Measurements from ENCODE around the gene RGS7.
"Not testable (repeated sequence)": the region's sequence is repeated elsewhere in the genome, so short reads cannot be mapped to it uniquely, and the experiment has no call there.

The RGS7 gene

DNA sequence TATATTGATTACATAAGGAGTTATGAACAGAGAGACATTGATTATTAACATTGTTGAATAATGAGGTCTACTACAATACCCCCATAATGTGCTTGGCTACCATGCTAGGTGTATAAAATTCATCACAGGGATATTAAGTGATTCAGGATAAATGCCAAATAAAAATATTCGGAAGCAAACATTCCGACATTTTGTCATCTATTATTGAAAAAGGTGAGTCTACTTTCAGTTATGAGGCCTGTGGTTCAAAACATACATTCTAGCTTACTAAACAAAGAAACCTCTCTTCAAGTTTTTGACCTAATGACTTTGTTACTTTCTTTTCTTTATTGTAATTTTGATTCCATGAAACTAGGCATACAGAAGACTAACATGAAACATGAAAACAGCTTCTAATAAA lies 554.7 kb downstream of the RGS7 start:
- DNase-seq (ENCODE audit: extremely low read depth in 1 of 2, low read depth in 1 of 2): no peak

DNA sequence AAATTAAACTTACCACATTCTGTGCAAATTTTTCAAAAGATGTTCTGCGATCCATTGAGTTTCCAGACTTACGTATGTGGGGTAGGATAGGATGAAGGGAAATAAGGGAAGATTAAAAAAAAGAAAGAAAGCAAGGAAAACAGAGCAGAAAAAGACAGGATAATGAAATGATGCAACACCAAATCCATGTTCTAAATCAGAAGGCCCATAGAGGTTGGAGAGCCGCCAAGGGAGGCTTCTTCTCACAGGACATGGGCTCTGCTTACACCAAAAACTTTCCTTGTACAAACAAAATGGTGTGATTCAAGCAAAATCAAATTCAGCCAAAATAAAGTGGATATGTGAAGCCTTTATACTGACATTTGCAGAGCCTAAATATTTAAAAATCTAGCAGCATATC lies 555.6 kb downstream of the RGS7 start:
- no peak for DNase-seq (ENCODE audit: extremely low read depth in 1 of 2, low read depth in 1 of 2)

DNA sequence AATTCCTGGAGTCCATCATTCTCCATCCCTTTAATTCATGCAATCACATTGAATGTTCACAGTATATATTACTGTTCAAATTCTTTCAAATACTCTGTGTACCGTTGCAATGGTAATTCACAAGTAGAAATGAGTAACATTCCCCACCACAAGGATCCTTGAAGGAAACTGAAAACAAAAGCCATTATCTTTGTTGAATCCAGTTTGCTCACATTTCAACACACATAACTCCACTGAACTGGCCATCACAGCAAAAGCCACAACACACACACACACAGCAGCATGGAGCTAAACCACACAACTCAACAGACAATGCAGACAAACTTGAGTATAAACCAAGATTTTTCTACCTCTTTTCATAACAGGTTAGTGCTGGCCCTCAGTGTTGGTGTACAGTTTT lies 556.7 kb downstream of the RGS7 start:
- no peak for DNase-seq (ENCODE audit: extremely low read depth in 1 of 2, low read depth in 1 of 2)

DNA sequence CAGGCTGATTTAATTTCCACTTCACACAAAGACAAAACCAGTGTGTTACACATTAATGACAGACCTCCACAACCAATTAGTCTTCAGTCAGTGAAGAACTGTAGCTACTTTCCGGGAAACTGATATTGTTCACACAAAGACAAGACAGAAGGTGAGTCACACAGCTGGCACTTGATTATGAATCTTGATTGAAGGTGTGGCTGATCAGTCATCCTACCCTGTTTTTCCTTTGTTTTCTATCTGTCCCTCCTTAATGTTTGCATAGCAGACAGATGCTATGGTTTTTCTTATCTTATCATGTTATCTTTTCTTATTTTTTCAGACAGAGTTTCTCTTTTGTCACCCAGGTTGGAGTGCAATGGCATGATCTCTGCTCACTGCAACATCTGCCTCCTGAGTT lies 560.0 kb downstream of the RGS7 start:
- DNase-seq (ENCODE audit: extremely low read depth in 1 of 2, low read depth in 1 of 2): peak in 1 of 2 donors; percentile 3

DNA sequence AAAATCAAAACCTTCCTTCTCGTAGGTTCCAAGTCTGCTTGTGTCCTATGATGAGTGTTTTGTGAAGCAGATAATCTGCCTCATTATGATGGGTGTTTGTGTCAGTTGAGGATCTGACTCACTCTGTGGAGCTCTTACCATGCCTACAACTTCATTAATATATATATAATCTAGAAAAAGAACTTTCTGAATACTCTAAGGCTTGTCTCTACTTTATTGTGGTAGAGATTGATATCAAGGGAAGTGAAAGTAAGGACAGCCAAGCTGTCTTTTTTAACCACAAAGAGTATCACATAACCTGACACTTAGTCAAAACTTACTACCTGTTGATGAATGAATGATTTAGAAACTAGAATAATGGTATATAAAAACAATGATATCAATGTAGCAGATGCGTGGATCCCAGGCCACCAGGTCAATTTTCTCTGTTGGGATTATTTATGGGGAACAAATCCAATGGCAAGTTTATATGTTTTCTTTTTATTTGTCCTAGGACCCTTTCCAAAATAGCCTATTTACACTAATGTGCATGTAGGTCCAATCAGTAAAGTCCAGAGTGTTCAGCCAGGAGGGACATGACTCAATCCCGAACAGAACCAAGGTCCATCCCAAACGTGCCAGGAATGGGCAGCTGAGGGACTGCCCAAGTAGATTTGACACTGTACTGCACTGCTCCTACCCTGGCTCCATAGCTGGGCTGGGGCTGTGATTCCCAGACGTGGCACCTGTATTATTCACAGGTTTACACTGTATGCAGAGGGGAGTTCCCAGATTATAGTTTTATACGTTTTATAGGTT lies 562.8 kb downstream of the RGS7 start:
- DNase-seq (ENCODE audit: extremely low read depth in 1 of 2, low read depth in 1 of 2): no peak

DNA sequence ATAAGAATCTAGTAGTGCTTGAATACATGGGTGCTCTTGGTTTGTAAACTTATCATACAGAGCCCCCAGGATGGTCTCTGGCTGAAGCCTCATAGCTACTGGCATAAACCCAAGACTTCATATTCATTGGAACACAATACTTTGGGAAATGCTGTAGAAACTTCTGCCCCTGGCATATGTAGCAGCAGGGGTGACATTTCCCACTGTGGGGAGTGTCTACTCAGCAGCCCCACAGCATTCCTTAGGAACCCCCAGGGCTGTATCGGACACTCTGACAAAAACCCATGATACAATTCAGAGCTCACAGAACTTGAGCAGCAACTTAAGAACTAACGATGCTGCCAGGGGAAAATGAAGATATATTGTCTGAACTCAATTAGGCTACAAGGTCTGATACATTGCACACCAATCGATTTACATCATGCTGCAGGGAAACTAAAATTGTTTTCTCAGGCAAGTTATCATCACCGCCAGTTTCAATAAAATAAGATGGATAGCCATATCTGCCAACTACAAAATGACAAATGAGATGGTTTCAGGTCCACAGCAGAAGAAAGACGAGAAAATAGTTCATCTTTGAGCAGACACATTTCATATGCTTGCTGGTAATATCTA lies 564.0 kb downstream of the RGS7 start:
- DNase-seq (ENCODE audit: extremely low read depth in 1 of 2, low read depth in 1 of 2): no peak

DNA sequence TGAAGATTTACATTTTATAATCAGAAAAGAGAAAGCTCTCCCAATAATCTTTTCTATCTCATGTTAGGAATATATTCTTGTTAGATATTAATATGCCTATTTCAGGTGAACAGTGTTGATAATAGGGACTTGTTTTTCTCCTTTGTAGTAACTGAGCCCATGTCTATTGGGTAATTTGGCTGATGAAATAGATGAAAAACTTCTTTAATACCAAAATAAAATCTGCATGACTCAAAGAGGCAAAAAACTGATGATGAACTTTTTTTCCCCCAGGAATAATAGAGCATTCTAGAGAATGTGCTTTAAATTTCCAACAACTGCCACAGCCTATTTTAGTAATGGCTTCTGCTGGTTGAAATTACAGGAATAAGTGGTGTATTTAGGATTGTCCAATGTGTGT lies 566.1 kb downstream of the RGS7 start:
- DNase-seq (ENCODE audit: extremely low read depth in 1 of 2, low read depth in 1 of 2): no peak

DNA sequence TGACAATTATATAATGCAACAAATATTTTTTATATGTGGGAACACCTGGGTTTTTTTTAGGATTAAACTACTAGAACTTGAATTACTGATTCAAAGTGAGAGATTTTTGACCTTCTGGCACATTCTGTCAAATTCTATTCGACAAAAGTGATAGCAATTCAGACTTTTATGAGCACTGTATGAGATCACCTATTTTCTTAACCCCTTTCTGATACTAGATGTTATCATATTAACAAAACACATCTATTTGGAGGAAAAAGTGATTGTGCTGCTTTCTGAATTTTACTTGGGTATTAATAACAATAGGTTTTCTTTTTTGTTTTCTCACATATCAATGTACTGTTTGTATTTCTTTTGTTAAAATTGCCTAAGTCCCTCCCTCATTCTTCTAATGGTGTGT lies 570.1 kb downstream of the RGS7 start:
- no peak for DNase-seq (ENCODE audit: extremely low read depth in 1 of 2, low read depth in 1 of 2)

DNA sequence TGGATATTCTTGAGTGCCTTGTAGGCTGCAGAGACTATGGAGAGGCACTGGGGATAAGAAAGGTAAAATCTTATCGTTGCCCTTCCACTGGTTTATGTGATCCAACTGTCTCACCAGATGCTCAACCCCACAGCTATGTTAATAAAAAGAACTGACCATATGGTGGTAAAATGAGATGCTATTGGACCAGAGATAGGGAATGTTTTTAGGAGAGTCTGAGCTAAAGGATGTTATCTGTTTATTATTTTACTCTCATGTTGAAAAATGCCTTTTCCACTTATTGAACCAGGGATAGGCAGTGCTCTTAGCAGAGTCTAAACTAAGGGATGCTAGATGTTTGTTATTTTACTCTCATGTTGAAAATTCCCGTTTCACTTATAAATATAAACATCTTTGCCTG lies 572.2 kb downstream of the RGS7 start:
- DNase-seq (ENCODE audit: extremely low read depth in 1 of 2, low read depth in 1 of 2): no peak

DNA sequence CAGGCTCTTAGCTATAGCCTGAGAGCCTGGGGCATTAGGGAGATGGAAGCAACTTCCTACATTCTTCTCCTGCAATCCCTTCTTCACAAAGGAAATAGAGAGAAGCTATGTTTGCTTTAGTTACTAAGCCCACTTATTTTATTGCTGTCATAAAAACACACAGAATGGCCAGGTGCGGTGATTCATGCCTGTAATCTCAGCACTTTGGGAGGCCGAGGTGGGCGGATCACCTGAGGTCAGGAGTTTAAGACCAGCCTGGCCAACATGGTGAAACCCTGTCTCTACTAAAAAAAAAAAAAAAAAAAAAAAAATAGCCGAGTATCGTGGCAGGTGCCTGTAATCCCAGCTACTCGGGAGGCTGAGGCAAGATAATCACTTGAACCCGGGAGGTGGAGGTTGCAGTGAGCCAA lies 573.3 kb downstream of the RGS7 start:
- not testable (repeated sequence) for DNase-seq (ENCODE audit: extremely low read depth in 1 of 2, low read depth in 1 of 2)

DNA sequence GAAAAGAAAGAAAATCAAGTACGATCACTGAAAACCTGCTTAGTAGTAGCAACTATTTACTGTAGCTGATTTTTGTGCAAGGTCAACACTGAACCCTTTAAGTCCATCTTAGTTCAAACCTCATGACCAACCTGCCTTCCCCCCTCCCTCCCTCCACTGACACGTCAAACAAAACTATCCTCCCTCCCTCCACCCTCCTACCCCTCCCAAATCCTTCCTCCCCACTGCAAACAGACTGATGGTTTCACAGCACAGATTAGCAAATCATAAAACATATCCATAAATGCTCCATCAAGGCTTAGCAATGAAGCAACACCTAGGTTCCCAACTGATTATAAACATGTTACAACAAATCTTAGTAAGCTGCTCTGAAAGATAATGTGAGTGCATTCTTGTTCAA lies 580.8 kb downstream of the RGS7 start:
- DNase-seq (ENCODE audit: extremely low read depth in 1 of 2, low read depth in 1 of 2): no peak

DNA sequence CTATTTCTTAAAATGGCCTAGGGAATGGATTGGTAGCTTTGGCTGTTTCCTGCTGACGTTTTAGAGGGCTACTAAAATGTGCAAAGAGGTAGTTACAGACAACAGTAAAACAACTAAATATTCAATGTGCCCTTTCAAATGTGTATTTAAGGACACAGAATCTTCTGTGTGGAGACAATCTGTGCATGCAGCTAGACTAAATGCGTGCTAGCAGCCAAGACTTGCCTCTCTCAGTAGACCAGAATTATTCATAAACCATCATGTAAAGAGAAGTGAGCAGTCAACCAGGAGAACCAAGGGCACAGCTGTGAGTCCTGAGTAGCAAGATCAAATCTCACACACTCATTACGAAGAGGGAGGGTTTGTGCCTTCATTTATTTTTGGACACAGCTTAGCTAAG lies 584.9 kb downstream of the RGS7 start:
- no peak for DNase-seq (ENCODE audit: extremely low read depth in 1 of 2, low read depth in 1 of 2)

DNA sequence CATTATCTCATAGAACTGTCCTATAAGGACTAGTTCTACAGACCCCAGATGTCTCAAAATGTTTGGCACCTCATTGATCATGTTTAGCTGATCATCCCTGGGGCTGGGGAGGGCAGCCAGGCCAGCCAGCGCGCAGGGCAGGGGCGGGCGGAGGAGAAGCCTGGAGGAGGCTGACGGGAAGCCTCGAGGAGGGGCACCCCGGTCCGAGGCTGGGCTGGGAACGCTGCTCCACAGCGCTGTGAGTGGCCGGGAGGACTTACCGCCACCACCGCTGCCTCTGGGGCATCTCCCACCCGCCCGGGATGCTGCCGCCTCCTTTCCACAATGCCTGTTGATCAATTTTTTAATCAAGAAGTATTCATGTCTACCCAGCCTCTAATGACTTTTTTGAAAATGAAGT lies 585.6 kb downstream of the RGS7 start:
- DNase-seq (ENCODE audit: extremely low read depth in 1 of 2, low read depth in 1 of 2): no peak

DNA sequence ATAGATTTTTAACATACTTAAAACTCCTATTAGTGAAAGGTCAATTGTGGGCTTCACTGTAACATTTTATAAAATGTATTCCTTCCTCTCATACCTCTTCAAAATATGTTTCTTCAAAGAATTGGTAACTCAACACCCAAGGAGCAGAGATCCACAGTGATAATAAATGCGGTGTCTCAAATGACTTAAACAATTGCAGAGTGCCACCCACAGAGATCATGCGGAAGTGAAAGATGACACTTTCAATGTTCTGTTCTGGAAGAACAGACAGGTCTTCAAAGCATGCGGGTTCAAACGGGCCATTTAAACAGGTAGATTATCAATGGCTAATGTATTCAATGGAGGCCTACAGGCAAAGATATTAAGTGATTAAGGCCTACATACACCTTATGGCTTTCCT lies 588.0 kb downstream of the RGS7 start:
- DNase-seq (ENCODE audit: extremely low read depth in 1 of 2, low read depth in 1 of 2): no peak

DNA sequence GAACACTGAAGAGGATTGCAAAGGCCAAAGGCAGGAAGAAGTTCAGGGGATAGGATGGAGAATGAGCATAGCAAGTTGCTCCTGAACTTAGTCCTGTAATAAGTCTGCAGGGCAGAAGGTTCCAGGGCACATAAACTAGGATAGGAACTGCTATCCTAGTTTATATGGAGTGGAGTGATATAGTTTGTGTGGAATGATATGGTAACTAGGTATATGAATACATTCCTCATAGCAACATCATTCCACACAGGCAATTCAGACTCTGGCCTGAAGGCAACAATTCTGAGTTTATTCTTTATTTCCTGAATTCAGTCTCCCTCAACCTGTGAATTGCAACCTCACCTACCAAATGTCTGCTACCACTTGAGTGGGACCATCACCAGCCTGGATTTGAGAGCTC lies 590.2 kb downstream of the RGS7 start:
- no peak for DNase-seq (ENCODE audit: extremely low read depth in 1 of 2, low read depth in 1 of 2)

DNA sequence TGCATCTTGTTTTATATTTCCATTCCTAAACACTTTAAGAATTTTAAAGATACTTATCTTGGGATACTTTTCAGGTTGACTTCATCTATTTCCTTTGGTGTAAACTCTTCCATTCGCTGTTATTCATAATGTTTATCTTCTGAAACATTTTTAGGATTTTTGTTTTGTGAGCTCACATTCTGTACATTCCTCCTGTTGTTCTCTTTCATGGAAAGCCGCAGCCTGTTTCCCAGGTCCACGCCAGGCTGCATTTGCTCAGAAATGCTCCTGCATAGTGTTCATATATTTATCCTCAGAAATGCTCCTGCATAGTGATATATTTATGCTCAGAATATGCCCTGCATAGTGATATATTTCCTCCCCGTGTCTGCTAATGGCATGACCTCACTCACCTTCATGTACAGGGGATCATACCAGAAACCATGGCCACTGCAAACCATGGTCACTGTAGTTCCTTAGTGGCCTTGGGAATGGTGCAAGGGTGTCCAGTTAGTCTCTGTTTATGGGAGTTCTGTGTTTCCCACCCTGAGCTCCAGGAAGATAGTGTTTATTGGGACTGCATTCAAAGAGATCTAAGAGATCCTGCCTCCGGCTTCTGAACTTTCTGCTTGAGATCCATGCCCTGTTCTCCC lies 591.2 kb downstream of the RGS7 start:
- DNase-seq (ENCODE audit: extremely low read depth in 1 of 2, low read depth in 1 of 2): no peak

DNA sequence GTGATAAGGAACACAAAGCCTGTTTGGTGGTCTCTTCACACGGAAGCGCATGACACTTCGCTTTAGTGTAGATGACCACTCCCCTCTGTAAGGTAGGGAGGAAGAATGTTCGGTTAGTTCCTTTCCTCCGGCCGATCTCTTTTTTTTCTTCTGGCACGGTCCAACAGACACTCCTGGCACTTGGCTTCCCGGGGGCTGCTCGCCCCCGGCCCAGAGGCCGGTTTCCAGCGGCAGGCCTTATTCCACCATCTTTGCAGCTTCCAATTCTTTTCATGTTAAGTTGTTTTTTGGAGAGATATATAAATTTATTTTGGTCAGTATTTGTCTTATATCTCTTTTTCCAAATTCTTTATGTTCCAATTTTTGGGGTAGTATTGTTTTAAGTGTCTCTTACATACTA lies 593.2 kb downstream of the RGS7 start:
- no peak for DNase-seq (ENCODE audit: extremely low read depth in 1 of 2, low read depth in 1 of 2)

DNA sequence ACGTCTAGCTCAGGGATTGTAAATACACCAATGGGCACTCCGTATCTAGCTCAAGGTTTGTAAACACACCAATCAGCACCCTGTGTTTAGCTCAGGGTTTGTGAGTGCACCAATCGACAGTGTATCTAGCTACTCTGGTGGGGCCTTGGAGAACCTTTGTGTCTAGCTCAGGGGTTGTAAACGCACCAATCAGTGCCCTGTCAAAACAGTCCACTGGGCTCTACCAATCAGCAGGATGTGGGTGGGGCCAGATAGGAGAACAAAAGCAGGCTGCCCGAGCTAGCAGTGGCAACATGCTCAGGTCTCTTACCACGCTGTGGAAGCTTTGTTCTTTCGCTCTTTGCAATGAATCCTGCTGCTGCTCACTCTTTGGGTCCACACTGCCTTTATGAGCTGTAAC lies 593.9 kb downstream of the RGS7 start:
- not testable (repeated sequence) for DNase-seq (ENCODE audit: extremely low read depth in 1 of 2, low read depth in 1 of 2)

DNA sequence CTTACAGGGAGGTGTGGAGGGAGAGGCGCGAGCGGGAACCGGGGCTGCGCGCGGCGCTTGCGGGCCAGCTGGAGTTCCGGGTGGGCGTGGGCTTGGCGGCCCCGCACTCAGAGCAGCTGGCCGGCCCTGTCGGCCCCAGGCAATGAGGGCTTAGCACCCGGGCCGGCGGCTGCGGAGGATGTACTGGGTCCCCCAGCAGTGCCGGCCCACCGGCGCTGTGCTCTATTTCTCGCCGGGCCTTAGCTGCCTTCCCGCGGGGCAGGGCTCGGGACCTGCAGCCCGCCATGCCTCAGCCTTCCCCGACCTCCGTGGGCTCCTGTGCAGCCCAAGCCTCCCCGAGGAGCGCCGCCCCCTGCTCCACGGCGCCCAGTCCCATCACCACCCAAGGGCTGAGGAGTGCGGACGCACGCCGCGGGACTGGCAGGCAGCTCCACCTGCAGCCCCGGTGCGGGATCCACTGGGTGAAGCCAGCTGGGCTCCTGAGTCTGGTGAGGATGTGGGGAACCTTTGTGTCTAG lies 594.5 kb downstream of the RGS7 start:
- not testable (repeated sequence) for DNase-seq (ENCODE audit: extremely low read depth in 1 of 2, low read depth in 1 of 2)

DNA sequence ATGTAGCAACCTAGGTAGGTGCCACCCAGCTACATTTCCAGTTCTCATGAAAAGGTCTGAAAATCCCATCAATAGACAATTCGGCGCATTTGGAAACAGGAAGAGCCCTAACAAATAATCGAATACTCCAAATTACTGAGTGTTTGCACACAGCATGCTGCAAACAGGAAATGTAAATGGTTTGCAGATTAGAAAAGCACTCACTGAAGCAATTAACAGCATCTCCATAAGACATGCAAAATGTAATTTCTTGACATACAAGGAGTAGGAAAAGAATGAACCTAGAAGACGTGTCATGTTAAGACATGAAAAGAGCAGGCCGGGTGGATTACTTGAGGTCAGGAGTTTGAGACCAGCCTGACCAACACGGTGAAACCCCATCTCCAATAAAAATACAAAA lies 598.2 kb downstream of the RGS7 start:
- DNase-seq (ENCODE audit: extremely low read depth in 1 of 2, low read depth in 1 of 2): not testable (repeated sequence)

DNA sequence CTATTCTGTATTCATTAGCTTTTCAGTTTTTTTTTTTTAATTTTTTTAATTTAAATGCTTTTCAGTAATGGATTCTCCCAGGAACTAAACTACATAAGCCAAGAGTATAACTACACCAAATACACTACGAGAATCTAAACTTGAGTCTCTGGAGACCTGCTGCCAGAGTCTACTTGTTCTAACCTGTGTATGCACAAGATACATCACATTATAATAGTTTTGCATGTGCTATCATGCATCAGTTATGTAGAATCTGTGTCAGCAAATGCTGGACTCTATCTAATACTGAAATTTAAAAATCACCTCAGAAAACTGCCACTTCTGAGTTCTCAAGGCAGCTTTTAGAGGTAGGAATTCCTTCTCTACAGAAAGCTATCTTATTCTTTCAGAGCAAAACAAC lies 598.7 kb downstream of the RGS7 start:
- DNase-seq (ENCODE audit: extremely low read depth in 1 of 2, low read depth in 1 of 2): no peak

DNA sequence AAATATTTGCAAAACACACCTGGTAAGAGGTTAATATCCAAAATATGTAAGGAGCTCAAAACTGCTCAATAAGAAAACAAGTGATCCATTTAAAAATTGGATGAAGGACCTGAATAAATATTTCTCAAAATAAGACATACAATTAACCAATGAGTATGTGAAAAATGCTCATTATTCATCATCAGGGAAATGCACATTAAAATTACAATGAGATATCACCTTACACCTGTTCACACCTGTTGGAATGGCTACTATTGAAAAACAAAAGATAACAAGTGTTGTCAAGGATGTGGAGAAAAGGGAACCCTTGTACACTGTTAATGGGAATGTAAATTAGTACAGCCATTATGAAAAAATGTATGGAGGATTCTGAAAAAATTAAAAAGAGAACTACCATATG lies 609.1 kb downstream of the RGS7 start:
- no peak for DNase-seq (ENCODE audit: extremely low read depth in 1 of 2, low read depth in 1 of 2)
